Ishikawa (cell line): ENCODE measurements around the gene TCEAL1.

Experiments
- CEBPB ChIP-seq: IDR thresholded peaks from 2 replicates; pipeline ENCODE4 v1.6.1; 2012
- CREB1 ChIP-seq: IDR thresholded peaks from 2 replicates; pipeline ENCODE4 v1.6.1; 2012; ENCODE audit warnings: low read depth
- EGR1 ChIP-seq: IDR thresholded peaks from 2 replicates; pipeline ENCODE4 v1.6.1; 2012
- EP300 ChIP-seq: IDR thresholded peaks from 2 replicates; pipeline ENCODE4 v1.6.1; 2012; ENCODE audit warnings: borderline replicate concordance
- FOXM1 ChIP-seq: IDR thresholded peaks from 2 replicates; pipeline ENCODE4 v1.6.1; 2012; ENCODE audit warnings: low read depth, borderline replicate concordance
- NFIC ChIP-seq: IDR thresholded peaks from 2 replicates; pipeline ENCODE4 v1.6.1; 2012
- RAD21 ChIP-seq: IDR thresholded peaks from 2 replicates; pipeline ENCODE4 v1.6.1; 2012; ENCODE audit warnings: low read depth
- REST ChIP-seq: IDR thresholded peaks from 2 replicates; pipeline ENCODE4 v1.6.1; 2012; ENCODE audit warnings: low read depth, mild to moderate bottlenecking
- TAF1 ChIP-seq: IDR thresholded peaks from 2 replicates; pipeline ENCODE4 v1.6.1; 2012; ENCODE audit warnings: low read depth, mild to moderate bottlenecking
- TCF12 ChIP-seq: IDR thresholded peaks from 2 replicates; pipeline ENCODE4 v1.6.1; 2012; ENCODE audit warnings: low read depth
- TEAD4 ChIP-seq: IDR thresholded peaks from 2 replicates; pipeline ENCODE4 v1.6.1; 2012
- YY1 ChIP-seq: IDR thresholded peaks from 2 replicates; pipeline ENCODE4 v1.6.1; 2012; ENCODE audit warnings: low read depth
- ZBTB7A ChIP-seq: IDR thresholded peaks from 2 replicates; pipeline ENCODE4 v1.6.1; 2012; ENCODE audit warnings: low read depth
- TF ChIP-seq, protein P1 (sequence below): IDR thresholded peaks from 2 replicates; pipeline ENCODE4 v1.6.1; 2012
- TF ChIP-seq, protein P2 (sequence below): IDR thresholded peaks from 2 replicates; pipeline ENCODE4 v1.6.1; 2012

The TCEAL1 gene

GRCh38 chrX:103628386-103629317 is at the start of gene TCEAL1:
Gene TCEAL1 (plus strand): TSS chrX:103628975. CDS start chrX:103629917, 942 bp downstream.
- TF ChIP-seq RAD21 (no peak), EGR1 (no peak), TAF1 (no peak)
- TF ChIP-seq, protein P1, sequence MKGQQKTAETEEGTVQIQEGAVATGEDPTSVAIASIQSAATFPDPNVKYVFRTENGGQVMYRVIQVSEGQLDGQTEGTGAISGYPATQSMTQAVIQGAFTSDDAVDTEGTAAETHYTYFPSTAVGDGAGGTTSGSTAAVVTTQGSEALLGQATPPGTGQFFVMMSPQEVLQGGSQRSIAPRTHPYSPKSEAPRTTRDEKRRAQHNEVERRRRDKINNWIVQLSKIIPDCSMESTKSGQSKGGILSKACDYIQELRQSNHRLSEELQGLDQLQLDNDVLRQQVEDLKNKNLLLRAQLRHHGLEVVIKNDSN: peak; percentile 95

DNA sequence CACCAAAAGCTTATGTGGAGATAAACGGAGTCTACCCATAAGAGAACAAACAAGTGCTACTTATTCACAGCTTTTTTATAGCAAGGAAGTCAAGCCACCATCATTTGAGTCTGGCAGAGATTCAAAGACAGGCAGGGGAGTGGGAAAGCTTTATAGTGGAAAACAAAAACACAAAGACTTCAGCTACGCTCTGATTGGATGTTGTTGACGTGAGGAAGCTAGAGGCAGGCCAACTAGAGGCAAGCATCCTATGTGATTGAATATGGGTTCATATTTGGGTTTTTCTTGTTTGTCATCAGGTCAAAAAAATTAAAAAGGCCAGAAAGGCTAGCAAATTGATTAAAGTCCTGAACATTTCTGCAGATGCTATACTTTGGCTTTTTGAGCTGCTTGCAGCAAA is 44.2 kb upstream of the TCEAL1 start:
- TF ChIP-seq RAD21 (no peak), TEAD4 (no peak), REST (no peak), ZBTB7A (no peak), CEBPB (no peak), CREB1 (no peak), NFIC (no peak), EP300 (no peak), TCF12 (no peak), EGR1 (no peak), TAF1 (no peak), FOXM1 (no peak)
- TF ChIP-seq, protein P1: no peak
- TF ChIP-seq, protein P2, sequence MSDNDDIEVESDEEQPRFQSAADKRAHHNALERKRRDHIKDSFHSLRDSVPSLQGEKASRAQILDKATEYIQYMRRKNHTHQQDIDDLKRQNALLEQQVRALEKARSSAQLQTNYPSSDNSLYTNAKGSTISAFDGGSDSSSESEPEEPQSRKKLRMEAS: no peak

- TF ChIP-seq, protein P2: no peak
- TF ChIP-seq YY1 (peak; percentile 64), TAF1 (peak; percentile 47; the same call in 1 of the 2 replicates), TCF12 (no peak), CREB1 (no peak), TEAD4 (no peak), NFIC (no peak), REST (no peak), EP300 (no peak), CEBPB (no peak), EGR1 (no peak), RAD21 (no peak)
- TF ChIP-seq, protein P1: peak; percentile 82
Measured at GRCh38 chrX:103585411-103586313, 43.1 kb upstream of the TCEAL1 start, which contains the start of gene TCEAL4. Gene TCEAL4 (plus strand): TSS chrX:103585515. CDS start chrX:103586676, 1,161 bp downstream.

- TF ChIP-seq EP300 (no peak), ZBTB7A (no peak), NFIC (no peak), TAF1 (no peak), RAD21 (no peak), TCF12 (no peak)
- TF ChIP-seq, protein P1: no peak
Measured at GRCh38 chrX:103586314-103586646, 42.5 kb upstream of the TCEAL1 start.

DNA sequence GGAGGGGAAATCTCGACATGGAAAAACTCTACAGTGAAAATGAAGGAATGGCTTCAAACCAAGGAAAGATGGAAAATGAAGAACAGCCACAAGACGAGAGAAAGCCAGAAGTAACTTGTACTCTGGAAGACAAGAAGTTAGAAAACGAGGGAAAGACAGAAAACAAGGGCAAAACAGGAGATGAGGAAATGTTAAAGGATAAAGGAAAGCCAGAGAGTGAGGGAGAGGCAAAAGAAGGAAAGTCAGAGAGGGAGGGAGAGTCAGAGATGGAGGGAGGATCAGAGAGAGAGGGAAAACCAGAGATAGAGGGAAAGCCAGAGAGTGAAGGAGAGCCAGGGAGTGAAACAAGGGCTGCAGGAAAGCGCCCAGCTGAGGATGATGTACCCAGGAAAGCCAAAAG is 42.1 kb upstream of the TCEAL1 start:
- no peak for TF ChIP-seq YY1
- no peak for TF ChIP-seq CEBPB
- TF ChIP-seq, protein P1: no peak
- TF ChIP-seq TCF12: no peak
- no peak for TF ChIP-seq CREB1
- TF ChIP-seq NFIC: no peak
- no peak for TF ChIP-seq RAD21
- TF ChIP-seq, protein P2: no peak
- no peak for TF ChIP-seq EP300
- no peak for TF ChIP-seq TAF1
